AG09309 (cell line): ENCODE data around the gene PRM3.
"Not testable (repeated sequence)": the region's sequence is repeated elsewhere in the genome, so short reads cannot be mapped to it uniquely, and the experiment has no call there.

Source experiments
- DNase-seq: peaks from one replicate; pipeline ENCODE4 v3.0.0-alpha.2; 2010; ENCODE audit warnings: low read depth
- H3K4me3 ChIP-seq: 2 replicates; pipeline ENCODE4 v1.5.1; 2011; ENCODE audit warnings: mild to moderate bottlenecking, low read depth, low read length, moderate library complexity; ENCODE audit not compliant: control insufficient read depth
- CTCF ChIP-seq: IDR thresholded peaks from 2 replicates; pipeline ENCODE4 v1.5.1; 2011; ENCODE audit warnings: mild to moderate bottlenecking, low read depth, low read length, inconsistent platforms; ENCODE audit not compliant: insufficient read depth, control insufficient read depth; ENCODE audit errors: missing control alignments

PRM3 gene

GRCh38 chr16:11303405-11304138 lies 30.1 kb upstream of the PRM3 start:
- no peak for DNase-seq
- H3K4me3 ChIP-seq, result no peak overlapping the region
- no peak for TF ChIP-seq CTCF

GRCh38 chr16:11302977-11303376 lies 29.5 kb upstream of the PRM3 start:
- no peak for DNase-seq
- H3K4me3 ChIP-seq, result no peak overlapping the region
- TF ChIP-seq CTCF, result no peak

- DNase-seq, result no peak
- TF ChIP-seq CTCF, result no peak
- no peak overlapping the region for H3K4me3 ChIP-seq
Observed at GRCh38 chr16:11301645-11302501, 28.4 kb upstream of the PRM3 start.

GRCh38 chr16:11300560-11300892 lies 27.1 kb upstream of the PRM3 start:
- TF ChIP-seq CTCF, result no peak
- DNase-seq, result no peak
- H3K4me3 ChIP-seq, result no peak overlapping the region

GRCh38 chr16:11299865-11300559 lies 26.6 kb upstream of the PRM3 start:
- TF ChIP-seq CTCF, result no peak
- no peak overlapping the region for H3K4me3 ChIP-seq
- no peak for DNase-seq

GRCh38 chr16:11298950-11299547 lies 25.6 kb upstream of the PRM3 start:
- not testable (repeated sequence) for DNase-seq, H3K4me3 ChIP-seq
